22Rv1 (cell line): Measurements from ENCODE around the gene ADCY1.

ENCODE experiments used
- CTCF ChIP-seq: fragments of 450-650 bp; IDR thresholded peaks from 2 replicates; pipeline ENCODE4 v1.5.1; 2017; ENCODE audit warnings: mild to moderate bottlenecking
- ZFX ChIP-seq: fragments of 450-650 bp; IDR thresholded peaks from 2 replicates; pipeline ENCODE4 v1.6.1; 2017; ENCODE audit warnings: antibody characterized with exemption, borderline replicate concordance

DNA sequence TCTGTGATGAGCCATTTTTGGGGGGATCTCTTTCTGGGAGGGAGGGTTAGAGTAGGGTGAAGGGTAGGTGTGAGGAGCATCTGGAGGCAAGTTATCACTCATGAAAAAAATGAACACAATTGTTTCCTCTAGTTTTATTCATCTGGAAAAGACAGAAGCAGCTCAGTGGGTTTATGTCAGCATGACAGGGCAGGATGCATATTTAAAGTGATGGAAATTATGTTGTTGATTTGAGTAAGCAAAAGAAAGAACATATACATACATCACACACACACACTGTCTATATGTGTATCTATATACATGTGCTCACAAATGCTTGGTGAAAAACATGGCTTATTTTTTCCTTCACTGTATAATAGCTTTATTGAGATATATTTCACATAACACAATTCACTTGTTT lies 114.2 kb downstream of the ADCY1 start:
- no peak for TF ChIP-seq CTCF
- TF ChIP-seq ZFX: no peak
